ENCODE measurements around the gene MEIS3.

DNA sequence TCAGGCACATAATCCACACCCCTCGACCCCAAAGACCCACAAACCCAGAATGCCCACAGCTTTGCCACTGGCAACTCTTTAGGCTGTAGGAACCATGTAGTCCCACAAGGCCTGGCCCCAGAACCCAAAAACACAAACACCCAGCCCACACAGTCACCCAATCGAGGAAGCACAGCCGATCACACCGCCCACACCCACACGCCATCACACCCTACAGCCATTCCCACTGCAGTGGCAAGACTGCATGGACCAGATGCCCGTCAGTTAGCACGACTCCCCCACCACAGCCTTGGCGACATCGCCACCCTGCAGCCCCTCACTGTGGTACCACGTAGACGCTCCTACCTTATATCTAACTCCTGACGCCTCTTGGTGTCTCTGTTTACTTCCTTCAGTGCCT is 24.0 kb upstream of the MEIS3 start:
- TF ChIP-seq POLR2A (IDR thresholded peaks at IDR 0.05; ENCODE audit: low read length), result no peak; the same call in 1 of the 2 replicates
- TF ChIP-seq, protein P1, sequence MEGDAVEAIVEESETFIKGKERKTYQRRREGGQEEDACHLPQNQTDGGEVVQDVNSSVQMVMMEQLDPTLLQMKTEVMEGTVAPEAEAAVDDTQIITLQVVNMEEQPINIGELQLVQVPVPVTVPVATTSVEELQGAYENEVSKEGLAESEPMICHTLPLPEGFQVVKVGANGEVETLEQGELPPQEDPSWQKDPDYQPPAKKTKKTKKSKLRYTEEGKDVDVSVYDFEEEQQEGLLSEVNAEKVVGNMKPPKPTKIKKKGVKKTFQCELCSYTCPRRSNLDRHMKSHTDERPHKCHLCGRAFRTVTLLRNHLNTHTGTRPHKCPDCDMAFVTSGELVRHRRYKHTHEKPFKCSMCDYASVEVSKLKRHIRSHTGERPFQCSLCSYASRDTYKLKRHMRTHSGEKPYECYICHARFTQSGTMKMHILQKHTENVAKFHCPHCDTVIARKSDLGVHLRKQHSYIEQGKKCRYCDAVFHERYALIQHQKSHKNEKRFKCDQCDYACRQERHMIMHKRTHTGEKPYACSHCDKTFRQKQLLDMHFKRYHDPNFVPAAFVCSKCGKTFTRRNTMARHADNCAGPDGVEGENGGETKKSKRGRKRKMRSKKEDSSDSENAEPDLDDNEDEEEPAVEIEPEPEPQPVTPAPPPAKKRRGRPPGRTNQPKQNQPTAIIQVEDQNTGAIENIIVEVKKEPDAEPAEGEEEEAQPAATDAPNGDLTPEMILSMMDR (IDR thresholded peaks at IDR 0.05), result no peak
